ENCODE measurements around the gene HS3ST4.

HS3ST4 gene

DNA sequence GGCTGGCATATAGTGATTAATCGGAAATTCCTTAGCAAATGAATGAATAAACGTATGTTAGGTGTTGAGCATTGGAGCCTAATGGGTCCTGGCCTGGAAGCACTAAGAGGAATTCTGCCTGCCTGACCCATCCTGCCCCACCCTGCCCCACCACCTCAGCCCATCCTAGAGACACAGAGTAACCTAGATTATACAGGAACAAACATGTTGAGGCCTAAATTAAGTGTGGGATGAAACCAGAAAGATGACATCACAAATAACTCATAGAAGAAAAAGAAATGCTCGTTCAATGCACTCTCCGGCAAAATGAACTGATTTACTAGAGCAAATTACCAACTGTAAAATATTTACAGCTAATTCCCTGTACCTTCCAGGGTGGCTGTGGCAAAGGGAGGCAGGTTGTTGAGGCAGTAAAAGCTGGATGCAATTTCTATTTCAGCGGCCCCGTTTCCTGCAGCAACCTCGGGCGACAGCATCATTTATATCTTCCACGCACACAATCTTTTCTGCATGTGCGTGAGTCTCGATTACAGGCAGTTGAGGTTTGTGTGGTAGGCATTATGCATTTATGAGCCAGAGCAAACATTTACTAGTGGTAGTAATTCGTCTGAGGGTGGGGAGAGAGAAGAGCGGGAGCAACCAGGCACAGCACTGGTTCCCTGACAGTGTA is 417.2 kb downstream of the HS3ST4 start:
- Mint-ChIP-seq H3K4me1 (no peaks in the 10 kb centered on the region), H3K4me3 (no peak overlapping the region), H3K27ac (no peak overlapping the region), H3K9me3 (peaks cover 6 to 15% of the 10 kb centered on the region in 2 donors), H3K27me3 (peaks cover 8% of the 10 kb centered on the region)
- DNase-seq: no peak
- no peak for ATAC-seq

DNA sequence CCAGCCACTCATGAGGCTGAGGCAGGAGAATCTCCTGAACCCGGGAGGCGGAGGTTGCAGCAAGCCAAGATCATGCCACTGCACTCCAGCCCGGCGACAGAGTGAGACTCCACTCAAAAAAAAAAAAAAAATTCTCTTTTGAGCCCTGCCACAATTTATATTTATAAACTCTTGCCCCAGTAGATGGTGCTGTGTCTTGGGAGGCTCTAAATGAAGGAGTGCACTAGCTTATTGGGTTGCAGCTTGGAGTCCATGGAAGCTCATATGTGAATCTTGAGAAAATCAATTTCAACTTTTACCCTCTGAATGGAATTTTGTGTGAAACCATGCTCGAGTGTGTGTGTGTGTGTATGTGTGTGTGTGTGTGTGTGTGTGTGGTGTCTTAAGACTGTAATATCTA is 420.1 kb downstream of the HS3ST4 start:
- no peak overlapping the region for H3K27ac Mint-ChIP-seq
- no peaks in the 10 kb centered on the region for H3K4me1 Mint-ChIP-seq
- ATAC-seq: no peak

DNA sequence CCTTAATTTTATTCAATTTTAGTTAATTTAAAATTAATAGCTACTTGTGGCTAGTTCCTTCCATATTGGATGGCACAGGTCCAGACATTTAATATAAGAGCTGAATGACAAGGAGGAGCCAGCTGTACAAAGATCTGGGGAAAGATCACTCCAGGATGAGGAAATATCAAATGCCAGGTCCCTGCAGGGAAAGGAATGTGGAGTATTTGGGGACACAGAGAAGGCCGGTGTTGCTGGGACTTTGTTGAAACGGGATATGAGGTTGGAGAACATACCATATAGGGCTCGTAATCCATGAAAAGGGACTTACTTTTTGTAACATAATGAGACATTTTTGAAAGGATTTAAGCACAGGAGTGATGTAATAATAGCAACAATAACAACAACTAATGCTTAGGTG is 426.8 kb downstream of the HS3ST4 start:
- Mint-ChIP-seq H3K4me1 (no peaks in the 10 kb centered on the region), H3K9me3 (no peaks in the 10 kb centered on the region), H3K27me3 (peaks cover 13% of the 10 kb centered on the region), H3K27ac (no peak overlapping the region), H3K4me3 (no peak overlapping the region)
- no peak for ATAC-seq
- no peak for DNase-seq

More for the DNA sequence above, 420.1 kb downstream of the HS3ST4 start:
- no peak for DNase-seq
- H3K27me3 Mint-ChIP-seq: peaks cover 8% of the 10 kb centered on the region
- H3K4me3 Mint-ChIP-seq: no peak overlapping the region
- no peaks in the 10 kb centered on the region for H3K9me3 Mint-ChIP-seq

DNA sequence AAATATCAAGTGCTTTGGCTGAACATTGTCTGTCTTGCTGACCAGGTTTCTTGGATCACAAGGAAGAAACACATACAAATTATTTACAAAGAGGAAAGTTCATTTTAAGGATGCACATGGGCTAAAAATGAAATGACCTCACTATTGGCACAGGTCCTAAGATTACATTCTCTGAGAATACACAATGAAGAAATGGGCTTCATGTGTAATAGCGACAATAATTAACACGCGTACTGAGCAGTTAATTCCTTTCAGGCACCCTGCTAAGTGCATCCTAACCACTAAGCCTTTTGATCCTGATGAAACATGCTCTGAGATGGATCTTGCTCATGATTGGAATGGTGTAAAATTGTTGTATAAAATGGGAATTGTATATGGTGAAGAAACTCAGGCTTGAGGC is 429.0 kb downstream of the HS3ST4 start:
- Mint-ChIP-seq H3K27ac (no peak overlapping the region), H3K27me3 (peaks cover 13% of the 10 kb centered on the region), H3K4me1 (no peaks in the 10 kb centered on the region), H3K9me3 (no peaks in the 10 kb centered on the region), H3K4me3 (no peak overlapping the region)
- DNase-seq (no peak), ATAC-seq (no peak)

DNA sequence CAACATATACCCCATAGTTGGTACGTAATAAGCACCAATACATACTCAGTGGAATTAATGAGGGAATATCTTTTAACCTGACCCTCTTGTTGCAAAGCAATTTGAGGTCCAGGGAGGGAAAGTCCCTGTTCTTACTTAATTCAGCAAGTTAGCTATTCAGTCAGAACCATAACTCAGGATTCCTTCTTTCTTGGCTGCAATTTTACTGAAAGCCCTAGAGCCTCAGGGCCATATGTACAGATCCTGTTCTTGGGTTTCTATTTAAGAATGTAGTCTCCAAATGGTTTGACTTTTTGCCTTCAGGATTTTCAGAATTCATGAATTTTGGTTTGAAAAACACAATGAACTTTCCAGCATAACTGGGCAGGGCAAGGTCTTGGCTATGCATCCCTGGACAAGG is 436.5 kb downstream of the HS3ST4 start:
- Mint-ChIP-seq H3K4me3 (no peak overlapping the region), H3K4me1 (no peaks in the 10 kb centered on the region), H3K27ac (no peak overlapping the region), H3K9me3 (no peaks in the 10 kb centered on the region), H3K27me3 (peaks cover 17% of the 10 kb centered on the region)
- DNase-seq: no peak
- no peak for ATAC-seq

DNA sequence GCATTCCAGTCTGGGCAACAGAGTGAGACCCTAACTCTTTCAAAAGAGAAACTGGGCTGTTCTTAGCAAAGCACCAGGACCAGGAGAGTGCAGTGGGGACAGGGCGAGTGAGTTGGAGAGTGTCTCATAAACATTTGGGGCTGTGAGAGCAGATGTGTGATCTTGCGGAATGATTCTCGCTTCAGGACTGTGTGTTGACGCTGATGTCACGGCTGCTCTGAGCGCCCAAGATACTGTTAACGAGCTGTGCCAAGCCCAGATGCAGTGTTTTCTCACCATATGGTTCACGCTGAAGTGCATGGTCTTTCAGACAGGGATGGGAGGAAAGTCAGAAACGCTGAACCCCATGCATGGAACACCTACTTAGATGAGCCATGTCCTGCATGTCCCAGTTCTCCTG is 438.2 kb downstream of the HS3ST4 start:
- ATAC-seq (no peak), DNase-seq (no peak)
- Mint-ChIP-seq H3K27ac (no peak overlapping the region), H3K4me1 (no peaks in the 10 kb centered on the region), H3K9me3 (no peaks in the 10 kb centered on the region), H3K27me3 (peaks cover 17% of the 10 kb centered on the region), H3K4me3 (no peak overlapping the region)

DNA sequence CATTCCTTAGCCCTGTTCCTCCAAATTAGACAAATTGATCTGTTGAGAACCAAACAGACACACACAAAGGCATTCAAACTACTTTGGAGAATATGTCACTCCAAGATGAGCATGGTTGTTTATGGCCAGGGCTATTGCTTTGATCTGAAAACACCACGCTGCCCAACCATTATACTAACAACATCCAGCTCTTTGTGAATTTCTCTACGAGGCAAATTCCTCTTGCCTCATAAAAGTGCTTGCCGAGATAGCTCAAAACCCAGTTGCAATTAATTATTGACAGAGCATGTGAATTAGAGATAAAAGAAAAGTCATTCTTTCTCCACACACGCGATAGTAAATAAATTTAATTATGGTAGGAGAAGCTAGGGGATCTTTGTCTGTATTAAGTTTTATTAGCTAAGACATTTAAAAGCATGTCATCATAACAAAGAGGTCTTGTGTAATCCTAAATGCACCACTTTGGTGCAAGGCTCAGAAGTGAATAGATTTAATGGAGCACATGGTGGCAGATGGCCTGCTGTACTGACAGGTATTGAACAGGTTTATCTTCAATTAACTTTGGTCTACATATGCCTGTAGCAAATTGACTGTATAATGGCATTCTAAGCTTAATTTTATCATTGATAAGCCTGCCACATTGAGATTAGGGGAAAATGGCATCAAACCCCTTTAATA is 441.8 kb downstream of the HS3ST4 start:
- Mint-ChIP-seq H3K9me3 (no peaks in the 10 kb centered on the region), H3K27ac (no peak overlapping the region), H3K4me1 (no peaks in the 10 kb centered on the region), H3K27me3 (peaks cover 8% of the 10 kb centered on the region), H3K4me3 (no peak overlapping the region)
- ATAC-seq: no peak
- no peak for DNase-seq

DNA sequence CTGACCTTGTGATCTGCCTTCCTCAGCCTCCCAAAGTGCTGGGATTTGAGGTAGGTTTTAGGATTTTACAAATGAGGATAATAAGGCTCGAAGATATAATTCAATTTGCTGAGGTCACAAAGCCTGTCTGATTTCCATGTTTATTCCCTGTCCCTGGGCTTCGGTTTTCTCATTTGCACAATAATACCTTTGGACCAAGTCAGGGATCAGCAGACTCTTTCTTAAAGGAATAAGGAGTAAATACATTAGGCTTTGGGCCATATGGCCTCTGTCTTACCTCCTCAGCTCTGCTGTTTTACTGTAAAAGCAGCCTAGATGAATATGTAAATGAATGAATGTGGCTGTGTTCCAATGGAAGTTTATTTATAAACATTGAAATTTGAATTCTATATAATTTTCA is 442.8 kb downstream of the HS3ST4 start:
- no peaks in the 10 kb centered on the region for H3K4me1 Mint-ChIP-seq
- no peak overlapping the region for H3K27ac Mint-ChIP-seq
- DNase-seq (no peak), ATAC-seq (no peak)
- H3K4me3 Mint-ChIP-seq: no peak overlapping the region
- H3K9me3 Mint-ChIP-seq: no peaks in the 10 kb centered on the region
- peaks cover 8% of the 10 kb centered on the region for H3K27me3 Mint-ChIP-seq

DNA sequence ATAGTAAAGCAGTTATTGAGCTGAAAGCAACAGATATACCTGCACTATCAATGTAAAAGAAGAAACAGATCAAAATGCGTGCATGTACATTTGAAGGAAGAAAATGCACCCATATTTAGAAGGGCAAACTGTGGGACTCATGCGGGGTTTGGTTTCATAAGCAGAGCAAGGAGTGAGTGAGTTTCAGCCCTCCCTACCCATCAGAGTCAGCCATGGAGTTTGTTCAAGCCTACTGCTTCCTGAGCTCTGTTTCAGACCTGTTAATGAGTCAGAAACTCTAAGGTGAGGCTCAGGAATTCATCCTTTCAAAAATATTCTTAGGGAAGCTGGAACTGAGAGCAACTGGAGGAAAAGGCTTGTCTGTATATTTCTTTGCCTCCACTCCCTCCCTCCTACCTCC is 446.2 kb downstream of the HS3ST4 start:
- no peak overlapping the region for H3K4me3 Mint-ChIP-seq
- no peaks in the 10 kb centered on the region for H3K4me1 Mint-ChIP-seq
- no peaks in the 10 kb centered on the region for H3K9me3 Mint-ChIP-seq
- ATAC-seq (no peak), DNase-seq (no peak)
- H3K27ac Mint-ChIP-seq: no peak overlapping the region
- H3K27me3 Mint-ChIP-seq: no peaks in the 10 kb centered on the region

DNA sequence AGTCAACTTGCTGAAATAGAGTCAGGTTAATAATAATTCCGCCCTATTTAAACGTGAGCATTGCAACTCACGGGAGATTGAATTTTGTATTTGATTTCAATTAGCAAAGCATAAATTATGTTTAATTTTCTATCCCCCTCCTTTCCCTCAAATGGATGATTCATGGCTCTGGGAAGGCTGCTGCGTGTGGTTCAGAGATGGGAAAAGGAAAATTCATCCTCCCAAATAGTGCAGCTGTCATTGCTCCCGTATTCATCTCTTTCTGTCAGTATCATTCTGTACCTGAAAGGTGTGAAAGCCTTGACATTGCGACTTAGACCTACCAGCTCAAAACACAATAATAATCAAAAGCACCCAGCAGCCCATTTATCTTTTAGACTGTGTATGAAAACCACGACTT is 447.3 kb downstream of the HS3ST4 start:
- ATAC-seq (no peak), DNase-seq (no peak)
- H3K27ac Mint-ChIP-seq: no peak overlapping the region
- H3K4me1 Mint-ChIP-seq: no peaks in the 10 kb centered on the region
- H3K4me3 Mint-ChIP-seq: no peak overlapping the region
- H3K27me3 Mint-ChIP-seq: no peaks in the 10 kb centered on the region
- H3K9me3 Mint-ChIP-seq: no peaks in the 10 kb centered on the region

DNA sequence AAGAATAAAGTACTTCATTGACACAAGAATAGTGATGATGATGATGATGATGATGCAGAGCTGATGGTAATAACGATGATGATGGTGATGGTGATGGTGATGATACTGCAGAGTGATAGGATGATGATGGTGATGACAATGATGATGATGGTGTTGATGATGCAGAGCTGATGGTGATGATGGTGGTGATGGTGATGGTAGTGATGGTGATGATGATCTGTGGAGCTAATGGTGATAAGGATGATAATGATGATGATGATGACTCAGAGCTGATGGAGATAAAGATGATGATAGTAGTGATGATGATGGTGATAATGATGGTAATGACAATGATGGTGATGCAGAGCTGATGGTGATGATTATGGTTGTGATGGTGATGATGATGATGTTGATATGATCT is 448.1 kb downstream of the HS3ST4 start:
- no peak overlapping the region for H3K27ac Mint-ChIP-seq
- no peaks in the 10 kb centered on the region for H3K4me1 Mint-ChIP-seq
- no peak overlapping the region for H3K4me3 Mint-ChIP-seq
- no peak for ATAC-seq
- H3K9me3 Mint-ChIP-seq: no peaks in the 10 kb centered on the region
- H3K27me3 Mint-ChIP-seq: no peaks in the 10 kb centered on the region
- no peak for DNase-seq

DNA sequence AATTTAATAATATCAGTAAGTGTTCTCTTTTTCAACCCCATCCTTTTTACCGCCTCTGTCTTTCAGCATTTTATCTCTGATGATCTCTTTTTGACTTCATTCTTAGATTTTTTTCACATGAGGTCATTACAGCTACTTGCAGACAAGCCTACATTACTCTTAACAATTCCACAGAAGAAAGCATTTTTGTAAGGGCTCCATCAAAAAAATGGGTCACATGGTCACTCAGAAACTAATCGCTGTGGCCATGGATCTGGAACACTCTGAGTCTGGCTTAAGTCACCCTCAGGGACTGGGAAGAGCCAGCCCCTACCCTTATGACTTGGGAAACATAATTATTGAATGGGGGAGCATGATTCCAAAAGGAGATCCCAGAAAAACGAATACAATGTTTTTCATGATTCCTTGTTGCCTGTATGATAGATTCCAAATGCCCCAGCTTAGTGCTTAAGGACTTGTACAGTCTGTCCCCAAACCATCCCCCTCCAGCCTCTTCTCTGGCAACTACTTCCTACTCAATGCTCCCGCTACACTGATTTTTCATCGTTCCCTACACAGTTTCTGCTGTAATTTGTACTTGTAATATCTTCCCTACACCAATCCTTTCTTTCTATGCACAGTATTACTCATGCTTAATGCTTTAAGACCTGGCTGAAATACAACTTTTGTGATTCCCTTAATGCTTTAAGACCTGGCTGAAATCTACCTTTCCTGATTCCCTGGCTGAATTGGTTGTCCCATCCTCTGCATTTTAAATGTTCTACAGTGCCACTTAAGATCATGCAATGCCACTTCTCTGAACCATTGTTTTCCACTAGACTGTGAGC is 457.8 kb downstream of the HS3ST4 start:
- Mint-ChIP-seq H3K27ac (peak overlapping the region in 1 of 2 donors; percentile 4), H3K27me3 (peaks cover 18% of the 10 kb centered on the region), H3K4me1 (no peaks in the 10 kb centered on the region), H3K9me3 (no peaks in the 10 kb centered on the region), H3K4me3 (no peak overlapping the region)
- DNase-seq (no peak), ATAC-seq (no peak)

DNA sequence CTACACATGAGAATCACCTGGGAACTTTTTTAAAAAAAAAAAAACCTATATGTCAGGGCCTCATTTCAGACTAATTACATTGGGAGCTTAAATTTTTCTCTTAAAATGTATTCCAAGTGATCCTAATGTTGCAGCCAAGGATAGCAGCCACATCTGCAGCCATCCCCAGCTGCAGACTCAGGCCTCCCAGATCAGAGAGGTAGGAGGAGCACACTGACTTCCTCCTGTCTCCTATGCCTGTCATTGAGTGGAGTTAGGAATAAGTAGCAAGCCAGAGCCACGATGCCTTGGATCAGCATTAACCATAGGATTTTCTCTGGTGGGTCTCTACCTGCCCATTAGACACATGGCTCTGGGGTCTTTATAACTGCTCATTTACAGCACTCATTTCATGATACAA is 463.5 kb downstream of the HS3ST4 start:
- H3K4me3 Mint-ChIP-seq: no peak overlapping the region
- DNase-seq: no peak
- no peaks in the 10 kb centered on the region for H3K4me1 Mint-ChIP-seq
- no peak for ATAC-seq
- peaks cover 8% of the 10 kb centered on the region for H3K27me3 Mint-ChIP-seq
- H3K27ac Mint-ChIP-seq: no peak overlapping the region
- no peaks in the 10 kb centered on the region for H3K9me3 Mint-ChIP-seq

DNA sequence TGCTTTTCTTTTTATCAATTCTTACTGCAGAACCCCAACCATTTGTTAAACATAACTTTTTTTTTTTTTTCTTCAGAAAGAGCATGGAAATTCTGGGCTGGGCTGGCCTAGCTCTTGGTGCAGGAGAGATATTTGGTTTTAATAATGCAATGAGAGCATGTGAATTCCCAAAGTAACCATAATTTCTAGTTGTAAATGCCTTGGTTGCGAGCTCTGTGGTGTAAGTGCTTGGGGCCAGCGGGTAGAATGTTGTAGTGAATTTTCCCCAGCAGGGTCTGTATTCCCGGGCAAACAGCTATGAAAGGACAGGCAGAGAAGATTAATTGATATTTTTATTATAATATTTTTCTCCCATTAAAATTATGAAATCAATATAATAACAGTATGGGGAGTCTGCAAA is 465.6 kb downstream of the HS3ST4 start:
- Mint-ChIP-seq H3K27ac (no peak overlapping the region), H3K9me3 (no peaks in the 10 kb centered on the region), H3K4me1 (no peaks in the 10 kb centered on the region), H3K4me3 (no peak overlapping the region), H3K27me3 (no peaks in the 10 kb centered on the region)
- ATAC-seq (no peak), DNase-seq (no peak)

DNA sequence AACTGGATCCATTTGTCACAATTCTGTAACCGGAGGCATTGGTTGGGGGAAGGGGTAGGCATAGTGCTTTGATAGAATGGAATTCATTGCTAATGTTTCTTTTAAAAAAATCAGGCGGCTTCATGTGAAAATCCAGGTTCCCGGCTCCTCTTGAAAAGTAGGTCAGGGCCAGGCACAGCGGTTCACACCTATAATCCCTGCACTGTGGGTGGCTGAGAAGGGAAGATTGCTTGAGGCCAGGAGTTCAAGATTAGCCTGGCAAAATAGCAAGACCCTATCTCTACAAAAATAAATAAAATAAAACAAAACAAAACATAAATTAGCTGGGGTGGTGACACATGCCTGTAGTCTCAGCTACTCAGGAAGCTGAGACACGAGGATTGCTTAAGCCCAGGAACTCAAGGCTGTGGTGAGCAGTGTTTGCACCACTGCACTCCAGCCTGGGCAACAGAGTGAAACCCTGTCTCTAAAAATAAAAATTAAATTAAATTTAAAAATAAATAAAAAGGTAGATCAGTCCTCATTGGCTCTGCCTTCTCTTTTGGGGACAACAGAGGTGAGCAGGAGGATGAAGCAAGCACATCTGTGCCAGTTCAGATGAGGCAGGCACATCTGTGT is 466.5 kb downstream of the HS3ST4 start:
- Mint-ChIP-seq H3K27ac (no peak overlapping the region), H3K4me3 (no peak overlapping the region), H3K9me3 (no peaks in the 10 kb centered on the region), H3K4me1 (no peaks in the 10 kb centered on the region), H3K27me3 (no peaks in the 10 kb centered on the region)
- DNase-seq (no peak), ATAC-seq (no peak)
